Spleen (tissue), 11 donors: Measurements from ENCODE around the gene ARRDC1. TPM values are rescaled to one million over a fixed set of nuclear protein-coding genes. Genes with fewer than 3 reads are reported as not detected.

Experiments
- DNase-seq: peaks from one replicate; pipeline ENCODE4 v3.0.0-alpha.2; 2020
- H3K27ac ChIP-seq, 8 donors: fragments of 200-600 bp; sonication (generic) in 7 of 8; 1 replicate in 4 of 8; 2 replicates in 4 of 8; pipeline versions ENCODE4 v1.5.0 to v1.8.0; 2016 to 2021; ENCODE audit warnings: inconsistent platforms in 4 of 8, mild to moderate bottlenecking in 4 of 8, moderate library complexity in 1 of 8
- H3K27me3 ChIP-seq, 7 donors: fragments of 200-600 bp; sonication (generic) in 6 of 7; replicated peaks in 1 of 7; 1 replicate in 4 of 7; 2 replicates in 3 of 7; pipeline versions ENCODE4 v1.5.0 to v1.8.0; 2016 to 2021; ENCODE audit warnings: inconsistent platforms in 3 of 7, mild to moderate bottlenecking in 1 of 7
- H3K36me3 ChIP-seq, 6 donors: fragments of 200-600 bp; sonication (generic) in 5 of 6; 1 replicate in 4 of 6; 2 replicates in 2 of 6; pipeline versions ENCODE4 v1.5.0 to v1.8.0; 2016 to 2021; ENCODE audit warnings: inconsistent platforms in 2 of 6
- H3K4me1 ChIP-seq, 6 donors: fragments of 200-600 bp; sonication (generic) in 5 of 6; 1 replicate in 3 of 6; 2 replicates in 3 of 6; pipeline versions ENCODE4 v1.5.0 to v1.8.0; 2016 to 2021; ENCODE audit warnings: inconsistent platforms in 3 of 6
- H3K4me3 ChIP-seq, 8 donors: fragments of 200-600 bp; sonication (generic) in 7 of 8; 1 replicate in 4 of 8; 2 replicates in 4 of 8; pipeline versions ENCODE4 v1.5.0 to v1.8.0; 2016 to 2021; ENCODE audit warnings: inconsistent platforms in 4 of 8, mild to moderate bottlenecking in 4 of 8, moderate library complexity in 2 of 8
- H3K9me3 ChIP-seq, 8 donors: fragments of 200-600 bp; sonication (generic) in 7 of 8; 1 replicate in 4 of 8; 2 replicates in 4 of 8; pipeline versions ENCODE4 v1.5.0 to v1.8.0; 2016 to 2021; ENCODE audit warnings: inconsistent platforms in 4 of 8
- POLR2A ChIP-seq, 3 donors: fragments of 450-650 bp; IDR thresholded peaks; one replicate each; pipeline ENCODE4 v1.5.1; 2017; ENCODE audit warnings: antibody characterized with exemption in 3 of 3, mild to moderate bottlenecking in 1 of 3
- POLR2AphosphoS5 ChIP-seq, 3 donors: sonication (generic); formaldehyde crosslinking; IDR thresholded peaks; one replicate each; pipeline ENCODE4 v1.5.1; 2017; ENCODE audit warnings: antibody characterized with exemption in 3 of 3
- WGBS, 5 donors: extraction: QIAGEN DNeasy Blood & Tissue Kit in 3 of 5; methylation state at CpG; one replicate each; pipeline versions ENCODE4 v1.1.5 to v1.1.7; 2013 to 2018; 5-methylcytosine and 5-hydroxymethylcytosine counted together
- intact Hi-C: fragments of 100-400 bp; cut with DNase I; formaldehyde crosslinking; loops from one replicate; pipeline ENCODE4 v1.15.0; 2023; ENCODE audit warnings: low total_unique reads
- polyA plus RNA-seq, 3 donors: library from polyadenylated mRNA; stranded (reverse); fragments of 200-250 nt; gene quantifications; one replicate each; pipeline ENCODE4 v1.2.1, GENCODE V29; 2013
- total RNA-seq, 7 donors: library from RNA; depleted of rRNA in 3 of 7; stranded (reverse); fragments of >200 nt in 3 of 7; fragmentation: NEBNext Ultra II Directional in 4 of 7; extraction: Animal tissue kit (Norgen Biotek cat#: 25700) in 4 of 7; gene quantifications; one replicate each; pipeline versions ENCODE4 v1.1.0 to v1.2.1, GENCODE V29; 2016 to 2021
- TF ChIP-seq, protein P1 (sequence below), 11 experiments: fragments of 200-600 bp in 7 of 11; fragments of 450-650 bp in 4 of 11; sonication (generic) in 4 of 11; IDR thresholded peaks in 8 of 11; conservative IDR thresholded peaks in 3 of 11; 1 replicate in 7 of 11; 2 replicates in 4 of 11; pipeline versions ENCODE4 v1.4.0 to v1.8.0; 2016 to 2021; ENCODE audit warnings: antibody characterized with exemption in 11 of 11, inconsistent platforms in 4 of 11, mild to moderate bottlenecking in 1 of 11
- donor health status: healthy with polysubstance abuse.
- donor health status: DM: no; HTN: no; CAD: no; lungs with moderate emphysema.
- donor health status: DM: no; HTN: no; CAD: no.
- donor health status: Bipolar disorder and iron deficiency.
- donor health status: healthy.
- donor health status: DM: no; HTN: no; CAD: no.
- donor health status: DM: yes; HTN: yes; CAD: no.

ARRDC1 gene
- total and polyA plus RNA-seq, 10 donors = 51.4 to 158 (median 71.6) TPM

DNA sequence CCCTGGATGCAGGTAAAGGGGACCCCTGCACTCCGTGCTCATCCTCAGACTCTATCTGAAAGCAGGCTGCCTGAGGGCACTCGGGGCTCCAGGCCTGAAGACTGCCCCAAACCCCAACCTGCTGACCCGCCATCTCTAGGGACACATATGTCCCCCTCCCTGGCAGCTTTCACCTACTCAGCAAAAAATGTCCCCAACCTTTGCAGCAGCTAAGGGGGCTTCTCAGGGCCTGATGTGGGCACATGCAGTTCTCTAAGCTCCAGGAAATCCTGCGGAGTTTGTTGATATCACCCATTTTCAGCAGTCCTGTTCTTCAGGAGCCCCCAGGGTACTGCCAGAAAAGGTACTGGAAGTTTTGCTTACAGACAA lies 24.5 kb upstream of the ARRDC1 start:
- H3K36me3 ChIP-seq = peaks cover 0 to 60% (median 28%) of the 10 kb centered on the region in 6 donors
- H3K9me3 ChIP-seq = no peaks in the 10 kb centered on the region
- DNase-seq = no peak
- no peak overlapping the region for H3K27ac ChIP-seq
- TF ChIP-seq POLR2A (IDR thresholded peaks at IDR 0.05) (no peak), POLR2AphosphoS5 (IDR thresholded peaks at IDR 0.05) (no peak)
- TF ChIP-seq, protein P1, sequence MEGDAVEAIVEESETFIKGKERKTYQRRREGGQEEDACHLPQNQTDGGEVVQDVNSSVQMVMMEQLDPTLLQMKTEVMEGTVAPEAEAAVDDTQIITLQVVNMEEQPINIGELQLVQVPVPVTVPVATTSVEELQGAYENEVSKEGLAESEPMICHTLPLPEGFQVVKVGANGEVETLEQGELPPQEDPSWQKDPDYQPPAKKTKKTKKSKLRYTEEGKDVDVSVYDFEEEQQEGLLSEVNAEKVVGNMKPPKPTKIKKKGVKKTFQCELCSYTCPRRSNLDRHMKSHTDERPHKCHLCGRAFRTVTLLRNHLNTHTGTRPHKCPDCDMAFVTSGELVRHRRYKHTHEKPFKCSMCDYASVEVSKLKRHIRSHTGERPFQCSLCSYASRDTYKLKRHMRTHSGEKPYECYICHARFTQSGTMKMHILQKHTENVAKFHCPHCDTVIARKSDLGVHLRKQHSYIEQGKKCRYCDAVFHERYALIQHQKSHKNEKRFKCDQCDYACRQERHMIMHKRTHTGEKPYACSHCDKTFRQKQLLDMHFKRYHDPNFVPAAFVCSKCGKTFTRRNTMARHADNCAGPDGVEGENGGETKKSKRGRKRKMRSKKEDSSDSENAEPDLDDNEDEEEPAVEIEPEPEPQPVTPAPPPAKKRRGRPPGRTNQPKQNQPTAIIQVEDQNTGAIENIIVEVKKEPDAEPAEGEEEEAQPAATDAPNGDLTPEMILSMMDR (IDR thresholded peaks at IDR 0.05 in 8 of 11, conservative IDR thresholded peaks at IDR 0.05 in 3 of 11) = no peak
- 91 to 97% (median 94%) methylated on average over 3 to 4 of the region's 4 CpGs for WGBS, 5 donors
- H3K27me3 ChIP-seq = no peaks in the 10 kb centered on the region
- intact Hi-C loops = no loop called here
- no peak overlapping the region for H3K4me3 ChIP-seq
- peaks cover 23 to 40% (median 32%) of the 10 kb centered on the region in 6 donors for H3K4me1 ChIP-seq

DNA sequence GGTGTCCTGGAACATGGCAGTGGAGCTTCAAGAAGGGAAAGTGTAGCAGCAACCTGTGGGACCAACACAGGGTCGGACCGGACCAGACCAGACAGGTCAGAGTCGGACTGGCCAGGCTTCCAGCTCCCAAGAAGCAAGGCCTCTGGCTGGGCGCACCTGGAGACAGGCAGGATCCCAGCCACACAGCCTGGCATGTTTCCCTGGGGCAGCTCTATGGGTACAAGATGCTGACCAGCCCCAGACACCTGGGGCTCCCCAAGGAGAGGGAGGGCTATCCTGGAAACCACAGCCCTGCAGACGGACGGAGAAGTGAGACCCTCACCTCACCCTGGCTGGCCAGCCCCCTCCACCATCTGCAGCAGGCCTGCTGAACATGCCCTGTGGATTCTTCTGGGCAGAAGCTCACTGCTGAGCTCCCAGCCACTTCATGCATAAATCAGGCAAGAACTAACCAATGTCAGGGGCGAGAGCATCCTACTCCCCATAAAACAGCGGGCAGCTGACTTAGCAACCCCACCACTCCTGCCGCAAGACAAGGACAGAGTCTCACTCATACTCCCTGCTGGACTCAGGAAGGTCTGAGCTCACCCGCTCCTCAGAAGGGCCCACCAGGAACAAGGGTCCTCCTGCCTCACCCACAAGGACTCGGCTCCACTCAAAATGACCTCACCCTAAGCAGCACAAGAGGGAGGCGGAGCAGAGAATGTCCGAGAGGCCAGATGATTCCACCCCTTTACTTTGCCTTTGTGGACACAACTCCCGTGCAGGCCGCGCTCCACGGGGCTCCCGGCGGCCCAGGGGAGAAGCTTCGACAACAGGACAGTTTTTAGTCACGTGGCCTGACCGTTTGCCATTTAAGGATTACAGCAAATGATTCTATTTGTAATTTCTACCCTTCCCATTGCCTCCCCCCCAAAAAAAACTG lies 23.9 kb upstream of the ARRDC1 start:
- peaks cover 0 to 60% (median 32%) of the 10 kb centered on the region in 6 donors for H3K36me3 ChIP-seq
- no peak overlapping the region for H3K4me3 ChIP-seq
- H3K9me3 ChIP-seq = no peaks in the 10 kb centered on the region
- no peaks in the 10 kb centered on the region for H3K27me3 ChIP-seq
- H3K4me1 ChIP-seq = peaks cover 16 to 34% (median 25%) of the 10 kb centered on the region in 6 donors
- intact Hi-C loops = no loop called here
- TF ChIP-seq POLR2A (IDR thresholded peaks at IDR 0.05) = no peak
- TF ChIP-seq, protein P1 (IDR thresholded peaks at IDR 0.05 in 8 of 11, conservative IDR thresholded peaks at IDR 0.05 in 3 of 11) = no peak
- TF ChIP-seq POLR2AphosphoS5 (IDR thresholded peaks at IDR 0.05) = no peak
- 91 to 94% (median 93%) methylated on average over 21 to 22 of the region's 22 CpGs for WGBS, 5 donors
- no peak overlapping the region for H3K27ac ChIP-seq
- no peak for DNase-seq

DNA sequence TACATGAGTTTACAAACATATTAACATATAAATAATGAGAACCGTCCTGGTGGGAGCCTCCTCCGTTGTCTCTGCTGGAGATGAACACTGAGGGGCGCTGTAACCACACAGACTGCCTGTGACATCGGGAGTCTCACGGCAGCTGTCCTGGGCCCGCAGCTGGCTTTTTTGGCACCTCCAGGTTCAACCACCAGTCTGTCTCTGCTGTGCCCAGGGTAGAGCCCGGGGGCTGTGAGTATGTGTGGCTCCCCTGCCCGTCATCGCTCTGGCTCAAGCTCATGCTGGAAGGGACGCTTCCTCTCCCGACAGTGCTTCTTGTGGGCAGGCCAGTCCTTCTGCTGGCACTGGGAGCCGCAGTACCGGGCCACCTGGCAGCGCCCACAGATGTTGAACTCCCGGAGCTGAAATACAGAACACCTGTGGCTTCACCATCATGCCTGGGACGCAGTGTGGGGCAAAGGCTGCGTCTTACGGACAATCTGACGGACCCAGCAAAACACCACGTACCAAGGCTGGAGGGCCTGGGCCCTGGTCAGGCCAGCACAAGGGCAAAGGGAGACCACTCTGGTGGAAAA lies 23.1 kb upstream of the ARRDC1 start:
- H3K36me3 ChIP-seq = peaks cover 0 to 65% (median 39%) of the 10 kb centered on the region in 6 donors
- H3K27me3 ChIP-seq = no peaks in the 10 kb centered on the region
- no peaks in the 10 kb centered on the region for H3K9me3 ChIP-seq
- TF ChIP-seq POLR2A (IDR thresholded peaks at IDR 0.05) = no peak
- TF ChIP-seq, protein P1 (IDR thresholded peaks at IDR 0.05 in 8 of 11, conservative IDR thresholded peaks at IDR 0.05 in 3 of 11) = peak in 6 of 11 experiments; percentile 11 to 34 (median 24)
- no peak overlapping the region for H3K27ac ChIP-seq
- intact Hi-C loops = no loop called here
- DNase-seq = no peak
- H3K4me3 ChIP-seq = no peak overlapping the region
- peaks cover 10 to 26% (median 17%) of the 10 kb centered on the region in 6 donors for H3K4me1 ChIP-seq
- WGBS, 5 donors = 81 to 87% (median 84%) methylated on average over 13 to 20 of the region's 20 CpGs

DNA sequence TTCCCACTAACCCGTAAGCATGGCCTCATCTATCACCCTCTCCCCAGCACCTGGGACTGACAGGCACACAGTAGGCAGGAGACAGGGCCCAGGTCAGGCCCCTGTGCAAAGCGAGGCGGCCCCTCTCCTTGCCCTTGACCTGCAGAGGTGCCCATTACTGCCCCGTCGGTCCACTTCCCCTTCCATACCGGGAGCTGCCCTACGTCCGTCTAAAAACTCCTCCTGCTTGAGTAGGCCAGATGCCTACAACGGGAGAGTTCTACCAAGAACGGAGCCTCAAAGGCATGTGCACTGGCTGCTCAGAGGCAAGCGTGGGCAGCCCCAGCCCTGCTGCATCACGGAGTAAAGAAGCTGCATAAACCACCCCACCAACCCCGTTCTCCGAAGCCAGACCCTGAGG lies 22.1 kb upstream of the ARRDC1 start:
- Histone ChIP-seq H3K27ac (no peak overlapping the region), H3K27me3 (no peaks in the 10 kb centered on the region), H3K4me3 (no peak overlapping the region), H3K36me3 (peaks cover 0 to 75% (median 49%) of the 10 kb centered on the region in 6 donors), H3K9me3 (no peaks in the 10 kb centered on the region), H3K4me1 (peaks cover 2 to 23% (median 11%) of the 10 kb centered on the region in 6 donors)
- WGBS, 5 donors = 81 to 90% (median 85%) methylated on average over 14 of the region's 14 CpGs
- TF ChIP-seq POLR2A (IDR thresholded peaks at IDR 0.05) = no peak
- TF ChIP-seq POLR2AphosphoS5 (IDR thresholded peaks at IDR 0.05) = no peak
- TF ChIP-seq, protein P1 (IDR thresholded peaks at IDR 0.05 in 8 of 11, conservative IDR thresholded peaks at IDR 0.05 in 3 of 11) = no peak
- no peak for DNase-seq
- intact Hi-C loops = no loop called here
